ENCODE measurements around the gene PEAK1.
A peak's percentile ranks its signal among the peaks of the same experiment; 100 is the strongest.

The PEAK1 gene

GRCh38 chr15:77419836-77420609, at the start of gene PEAK1:
Gene PEAK1, minus strand, starts transcription at chr15:77420104. Its CDS starts 238,178 bp downstream, at chr15:77181926.
- peak; percentile 99 to 100 for DNase-seq

GRCh38 chr15:77468896-77469295, 49.0 kb upstream of the PEAK1 start:
- DNase-seq = no peak

- DNase-seq = no peak
These were observed 46.6 kb upstream of the PEAK1 start for GRCh38 chr15:77466521-77466920.

- DNase-seq = no peak
These were observed 44.4 kb upstream of the PEAK1 start for GRCh38 chr15:77464129-77464865.

DNA sequence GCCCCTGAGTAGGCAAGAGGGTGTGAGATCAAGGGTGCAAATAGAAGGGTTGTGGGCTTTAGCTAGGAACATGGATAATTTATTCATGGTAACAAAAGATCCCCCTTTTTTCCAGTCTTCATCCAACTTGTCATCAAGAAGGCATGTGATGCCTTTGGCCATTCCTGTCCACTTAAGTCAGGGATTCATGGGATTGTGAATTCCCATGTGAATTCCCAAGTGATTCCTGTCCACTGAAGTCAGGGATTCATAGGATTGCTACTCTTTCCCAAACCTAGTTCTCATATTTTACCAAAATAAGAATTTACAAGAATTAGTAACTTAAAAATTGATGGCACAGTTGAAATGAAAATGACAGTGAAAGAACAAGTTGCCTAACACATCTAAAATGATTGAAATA, 41.6 kb upstream of the PEAK1 start:
- no peak for DNase-seq

DNA sequence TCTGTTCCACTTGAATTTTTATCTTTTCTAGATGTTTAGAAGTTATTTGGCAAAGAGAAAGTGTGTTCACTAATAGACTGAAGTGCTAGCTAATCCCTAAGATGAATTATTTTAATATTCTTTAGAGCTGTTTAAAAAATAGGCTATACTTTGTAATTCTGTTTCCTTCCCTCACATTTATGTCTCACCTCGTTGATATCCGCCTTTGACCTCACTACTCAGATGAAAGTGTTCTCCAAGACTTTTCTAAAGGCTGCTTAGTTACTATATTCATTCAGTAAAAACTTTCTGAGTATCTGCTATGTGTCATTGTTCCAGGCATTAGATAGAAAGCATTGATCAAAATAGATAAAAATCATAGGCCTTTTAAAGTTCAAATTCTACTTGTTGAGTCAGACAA, 39.1 kb upstream of the PEAK1 start:
- DNase-seq = no peak

DNA sequence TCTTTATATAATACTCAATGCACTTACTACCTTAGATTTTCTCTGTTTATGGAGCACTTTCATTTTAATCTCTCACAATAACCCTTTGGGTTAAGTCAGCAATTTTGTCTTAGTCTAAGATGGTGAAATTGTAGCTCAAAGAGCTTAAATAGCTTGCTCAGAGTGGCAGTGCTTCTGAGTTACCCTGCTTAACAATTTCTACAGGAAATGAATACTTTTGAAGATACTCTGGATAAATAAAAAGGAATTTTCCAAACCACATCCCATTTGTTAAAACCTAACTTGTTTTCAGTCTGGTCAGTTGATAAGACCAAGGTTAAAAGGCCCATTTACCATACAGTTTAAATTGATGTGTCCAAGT, 38.0 kb upstream of the PEAK1 start:
- DNase-seq = no peak

DNA sequence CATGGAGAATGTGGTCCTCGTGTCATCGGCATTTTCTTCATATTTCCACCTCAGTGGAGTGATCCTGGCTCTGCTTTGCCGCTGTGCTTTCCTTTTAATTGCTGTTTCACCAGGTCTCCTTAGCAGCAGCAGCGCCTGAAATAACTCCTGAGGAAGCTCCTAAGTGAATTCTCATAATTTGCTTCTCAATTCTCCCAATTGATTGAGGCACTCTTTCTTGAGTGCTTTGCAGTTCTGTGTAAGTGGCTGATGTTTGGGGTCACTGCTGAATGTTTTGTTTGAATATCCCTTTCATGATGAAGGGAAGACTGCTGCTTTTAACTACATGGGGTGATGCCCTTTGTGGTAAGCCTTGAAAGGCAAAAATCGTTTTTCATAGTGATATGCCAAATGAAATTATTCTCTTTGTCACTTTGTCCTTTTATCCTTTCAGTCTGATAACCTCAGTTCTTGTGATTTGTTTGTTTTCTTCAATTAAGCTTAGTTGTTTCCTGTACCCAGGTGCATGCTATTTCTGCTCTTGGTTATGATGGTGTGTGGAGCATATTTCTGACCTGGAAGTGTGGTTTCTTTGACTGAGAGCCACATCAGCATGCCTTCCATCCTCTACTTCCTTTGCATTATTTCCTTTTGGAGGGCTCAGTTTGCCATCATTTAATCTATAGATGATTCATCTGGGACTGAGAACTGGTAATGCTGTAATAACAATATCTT, 37.4 kb upstream of the PEAK1 start:
- DNase-seq = no peak

DNA sequence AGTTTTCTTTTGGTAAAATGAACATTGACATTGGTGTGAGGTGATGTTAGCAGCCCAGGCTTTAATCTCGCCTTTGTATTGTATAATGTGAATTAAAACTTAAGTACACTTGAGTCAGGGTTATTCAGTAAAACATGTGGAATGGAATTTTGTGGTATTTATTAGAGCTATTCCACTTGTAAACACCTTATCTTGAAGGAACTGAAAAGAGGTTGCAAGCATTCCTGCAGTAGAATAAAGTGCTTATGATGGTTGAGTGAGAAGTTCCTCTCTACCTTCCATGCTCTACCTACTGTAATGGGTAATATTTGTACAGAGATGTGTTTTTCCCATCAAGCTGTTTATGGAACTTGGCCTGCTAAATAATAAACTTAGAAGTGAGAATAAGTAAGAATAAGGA, 36.8 kb upstream of the PEAK1 start:
- DNase-seq = no peak

DNA sequence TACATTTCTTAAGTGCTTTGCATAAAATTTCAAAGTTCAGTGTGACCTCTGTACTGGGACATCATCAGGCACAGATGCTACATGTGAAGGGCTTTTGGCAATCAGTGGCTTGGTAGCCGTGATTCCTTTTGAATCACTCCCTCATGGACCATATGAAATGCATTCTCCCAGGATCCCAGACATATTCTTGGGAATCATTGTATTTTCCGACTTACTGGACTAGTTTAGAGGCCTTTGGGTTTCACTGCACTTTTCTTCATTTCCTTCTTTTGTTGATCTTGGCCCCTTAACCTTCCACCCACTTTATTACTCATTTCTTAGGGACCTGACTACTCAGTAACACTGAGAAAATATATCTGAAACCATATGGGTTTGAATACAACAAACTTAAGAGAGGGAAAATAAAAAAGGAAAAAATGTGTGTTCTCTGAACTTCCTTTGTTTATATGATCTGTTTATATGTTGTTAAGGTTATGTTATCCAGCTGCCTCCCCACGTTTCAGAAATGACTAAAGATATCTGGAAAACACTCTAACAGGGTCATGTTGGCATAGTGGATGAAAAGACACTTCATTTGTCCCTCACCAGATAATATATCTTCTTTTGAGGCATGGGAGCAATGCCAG, 35.9 kb upstream of the PEAK1 start:
- DNase-seq = no peak

DNA sequence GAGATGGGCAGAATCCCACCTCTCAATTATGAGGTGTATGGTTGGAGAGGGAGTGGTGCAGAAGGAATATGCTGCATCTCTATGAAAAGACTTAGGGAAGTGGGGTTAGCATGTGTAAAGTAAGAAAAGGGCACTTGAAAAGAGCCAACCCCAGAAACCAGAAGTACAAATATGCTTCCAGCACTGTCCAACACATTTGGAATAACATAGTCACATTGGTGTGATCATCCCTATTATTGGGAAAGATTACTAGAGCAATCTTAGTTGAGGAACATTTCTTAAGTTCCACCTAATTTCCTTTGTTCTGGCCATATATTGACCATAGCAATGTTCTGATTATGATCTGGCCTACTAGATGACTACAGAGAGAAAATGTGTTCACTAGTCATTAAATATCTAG, 35.0 kb upstream of the PEAK1 start:
- DNase-seq = no peak

GRCh38 chr15:77454265-77454664, 34.4 kb upstream of the PEAK1 start:
- no peak for DNase-seq

DNA sequence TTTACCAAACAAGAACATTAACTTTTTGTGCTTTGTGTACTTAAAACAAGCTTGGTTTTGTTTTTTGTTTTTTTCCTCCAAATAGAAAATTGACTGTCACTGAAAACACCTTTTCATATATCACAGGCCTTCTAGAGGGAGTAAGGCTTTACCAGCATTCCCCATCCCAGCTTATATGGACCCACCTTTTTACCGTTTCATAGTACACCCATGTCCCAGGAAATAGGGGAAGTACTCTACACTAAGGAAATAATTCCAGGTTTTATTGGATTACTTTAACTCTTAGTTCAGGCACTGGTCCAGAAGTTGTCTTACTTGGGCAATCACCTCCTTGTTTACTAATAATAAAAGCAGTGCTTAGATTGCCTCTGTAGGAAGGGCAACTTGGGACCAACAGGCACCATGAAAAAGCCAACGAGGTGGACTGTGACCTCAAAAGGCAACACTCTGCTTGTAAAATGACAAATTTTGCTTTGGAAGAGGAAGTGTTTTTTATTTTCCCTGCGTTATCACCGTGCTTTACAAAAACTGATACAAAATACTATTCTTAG, 27.0 kb upstream of the PEAK1 start:
- no peak for DNase-seq

GRCh38 chr15:77440378-77440999, 20.6 kb upstream of the PEAK1 start:
- DNase-seq = no peak

- DNase-seq = no peak
These were observed 17.4 kb upstream of the PEAK1 start for GRCh38 chr15:77437264-77437663.

DNA sequence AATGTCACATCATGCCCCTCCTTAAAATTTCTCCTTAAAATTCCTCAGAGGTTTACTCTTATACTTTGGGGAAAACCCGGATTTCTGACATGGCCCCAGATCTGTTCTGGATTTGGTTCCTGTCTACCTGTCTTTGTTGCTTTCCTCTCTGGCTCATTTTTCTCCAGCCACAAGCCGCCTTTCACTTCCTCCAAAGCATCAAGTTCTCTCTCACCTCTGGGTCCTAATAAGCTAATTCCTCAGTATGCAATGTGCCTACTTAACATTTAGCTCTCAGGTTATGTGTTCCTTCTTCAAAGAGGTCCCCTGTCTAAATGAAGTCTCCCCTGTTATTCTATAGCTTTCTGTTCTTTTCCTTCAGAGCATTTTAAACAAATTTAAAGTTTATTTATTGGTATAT, 16.9 kb upstream of the PEAK1 start:
- no peak for DNase-seq

GRCh38 chr15:77430652-77431051, 10.7 kb upstream of the PEAK1 start:
- DNase-seq = no peak

DNA sequence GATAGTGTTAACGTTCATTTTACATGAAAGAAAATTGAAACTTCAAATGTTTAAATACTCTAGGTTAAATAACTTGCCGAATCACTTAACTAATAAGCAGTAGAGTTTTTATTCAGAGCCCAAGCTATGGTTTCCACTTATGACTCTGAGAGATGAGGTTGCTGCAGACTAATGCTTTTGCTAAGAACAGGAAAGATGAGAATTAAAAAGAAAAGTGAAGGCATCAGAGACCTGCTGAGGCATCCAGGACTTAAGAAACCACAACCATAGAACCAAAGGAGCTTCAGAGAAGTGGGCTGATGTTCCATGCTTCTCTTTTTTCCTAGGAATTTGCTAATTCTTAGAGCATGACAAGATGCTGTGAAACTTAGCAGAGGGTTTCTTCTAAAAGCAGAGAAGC, 10.3 kb upstream of the PEAK1 start:
- DNase-seq = no peak

DNA sequence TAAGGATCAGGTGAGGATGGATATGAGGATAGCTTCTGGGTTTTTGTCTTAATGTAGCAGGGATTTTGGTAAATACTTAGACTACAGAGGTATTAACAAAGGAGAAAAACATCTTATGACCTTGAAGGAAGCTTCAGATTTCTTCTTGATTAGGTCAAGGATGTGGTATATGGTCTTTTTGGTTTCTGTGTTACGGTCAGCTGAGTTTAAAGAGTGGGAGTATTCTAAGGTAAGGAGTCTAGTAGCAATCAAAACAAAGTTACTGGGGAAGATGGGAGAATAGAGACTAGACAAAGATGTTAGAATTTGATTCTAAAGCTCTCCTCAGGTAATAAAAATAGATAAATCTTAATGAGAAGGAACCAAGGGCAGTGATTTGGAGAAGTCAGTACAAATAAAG, 7.0 kb upstream of the PEAK1 start:
- DNase-seq = no peak

DNA sequence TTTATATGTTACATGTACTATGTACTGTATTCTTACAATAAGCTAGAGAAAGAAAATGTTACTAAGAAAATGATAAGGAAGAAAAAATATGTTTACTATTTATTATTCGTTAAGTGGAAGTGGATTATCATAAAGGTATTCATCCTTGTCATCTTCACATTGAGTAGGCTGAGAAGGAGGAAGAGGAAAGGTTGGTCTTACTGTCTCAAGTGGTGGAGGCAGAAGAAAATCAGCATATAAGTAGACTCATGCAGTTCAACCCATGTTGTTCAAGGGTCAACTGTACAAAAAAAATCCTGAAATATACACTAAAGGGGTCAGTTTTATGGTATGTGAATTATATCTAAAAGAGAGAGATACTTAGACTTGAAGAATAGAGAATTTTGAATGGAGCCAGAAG, 6.5 kb upstream of the PEAK1 start:
- no peak for DNase-seq

GRCh38 chr15:77425104-77425503, 5.2 kb upstream of the PEAK1 start:
- DNase-seq = no peak

GRCh38 chr15:77421370-77421700, 1.4 kb upstream of the PEAK1 start:
- DNase-seq = peak in 1 of 2 donors; percentile 3
